HUES64 (cell line): ENCODE measurements around the gene GRIK1.

Source experiments
- H3K27ac ChIP-seq: 2 replicates; pipeline ENCODE4 v1.7.0; 2013; ENCODE audit warnings: low read depth, low read length, inconsistent platforms
- H3K27me3 ChIP-seq: 2 replicates; pipeline ENCODE4 v1.6.1; 2013; ENCODE audit warnings: mild to moderate bottlenecking, low read length; ENCODE audit not compliant: insufficient read depth
- H3K36me3 ChIP-seq: 2 replicates; pipeline ENCODE4 v1.6.1; 2013; ENCODE audit warnings: mild to moderate bottlenecking, low read length; ENCODE audit not compliant: insufficient read depth
- H3K4me1 ChIP-seq: 2 replicates; pipeline ENCODE4 v1.6.1; 2013; ENCODE audit warnings: mild to moderate bottlenecking, low read length, moderate library complexity; ENCODE audit not compliant: insufficient read depth
- H3K4me3 ChIP-seq: 2 replicates; pipeline ENCODE4 v1.5.1; 2013; ENCODE audit warnings: mild to moderate bottlenecking, low read length, moderate library complexity
- H3K9ac ChIP-seq: 2 replicates; pipeline ENCODE4 v1.6.1; 2013; ENCODE audit warnings: mild to moderate bottlenecking, low read depth, low read length
- H3K9me3 ChIP-seq: 2 replicates; pipeline ENCODE4 v1.6.1; 2013; ENCODE audit warnings: low read depth, low read length; ENCODE audit not compliant: insufficient read depth
- WGBS: fragments of 150-250, 120-280 bp; methylation state at CpG from one replicate; pipeline ENCODE4 v1.1.7; 2013; ENCODE audit warnings: missing lambda C conversion rate; 5-methylcytosine and 5-hydroxymethylcytosine counted together

GRIK1 gene

GRCh38 chr21:29529139-29529538, 410.7 kb downstream of the GRIK1 start:
- Histone ChIP-seq H3K9me3 (peaks cover 24% of the 10 kb centered on the region), H3K9ac (no peak overlapping the region), H3K4me3 (no peak overlapping the region), H3K27me3 (no peaks in the 10 kb centered on the region), H3K27ac (no peak overlapping the region), H3K36me3 (no peaks in the 10 kb centered on the region), H3K4me1 (no peaks in the 10 kb centered on the region)
- WGBS: 96% methylated on average over 3 of the region's 4 CpGs

GRCh38 chr21:29526545-29526944, 413.3 kb downstream of the GRIK1 start:
- H3K36me3 ChIP-seq: no peaks in the 10 kb centered on the region
- peaks cover 24% of the 10 kb centered on the region for H3K9me3 ChIP-seq
- H3K27ac ChIP-seq: no peak overlapping the region
- 96% methylated on average over 2 of the region's 2 CpGs for WGBS
- no peaks in the 10 kb centered on the region for H3K4me1 ChIP-seq
- H3K27me3 ChIP-seq: no peaks in the 10 kb centered on the region
- H3K9ac ChIP-seq: no peak overlapping the region
- no peak overlapping the region for H3K4me3 ChIP-seq

GRCh38 chr21:29524055-29524454, 415.7 kb downstream of the GRIK1 start:
- peaks cover 24% of the 10 kb centered on the region for H3K9me3 ChIP-seq
- H3K36me3 ChIP-seq: no peaks in the 10 kb centered on the region
- no CpG with 5 or more reads among the region's 1 CpG for WGBS
- no peak overlapping the region for H3K27ac ChIP-seq
- H3K4me3 ChIP-seq: no peak overlapping the region
- H3K27me3 ChIP-seq: no peaks in the 10 kb centered on the region
- no peaks in the 10 kb centered on the region for H3K4me1 ChIP-seq
- H3K9ac ChIP-seq: no peak overlapping the region

GRCh38 chr21:29523646-29524045, 416.1 kb downstream of the GRIK1 start:
- no CpG with 5 or more reads among the region's 1 CpG for WGBS
- Histone ChIP-seq H3K9me3 (peaks cover 24% of the 10 kb centered on the region), H3K4me3 (no peak overlapping the region), H3K27ac (no peak overlapping the region), H3K9ac (no peak overlapping the region), H3K27me3 (no peaks in the 10 kb centered on the region), H3K4me1 (no peaks in the 10 kb centered on the region), H3K36me3 (no peaks in the 10 kb centered on the region)

- Histone ChIP-seq H3K9me3 (peaks cover 18% of the 10 kb centered on the region), H3K4me1 (no peaks in the 10 kb centered on the region), H3K9ac (no peak overlapping the region), H3K27ac (no peak overlapping the region), H3K36me3 (no peaks in the 10 kb centered on the region), H3K4me3 (no peak overlapping the region), H3K27me3 (no peaks in the 10 kb centered on the region)
- 93% methylated on average over 1 of the region's 1 CpG for WGBS
These were observed 417.9 kb downstream of the GRIK1 start for GRCh38 chr21:29521872-29522271.

GRCh38 chr21:29520171-29520570, 419.6 kb downstream of the GRIK1 start:
- no peaks in the 10 kb centered on the region for H3K4me1 ChIP-seq

GRCh38 chr21:29514652-29515247, 425.0 kb downstream of the GRIK1 start:
- Histone ChIP-seq H3K4me1 (peaks cover 4% of the 10 kb centered on the region; the same call in 1 of the 2 replicates), H3K36me3 (no peaks in the 10 kb centered on the region), H3K4me3 (no peak overlapping the region), H3K9me3 (peaks cover 6% of the 10 kb centered on the region; the same call in 1 of the 2 replicates), H3K9ac (no peak overlapping the region), H3K27me3 (no peaks in the 10 kb centered on the region), H3K27ac (no peak overlapping the region)
- WGBS: 100% methylated on average over 2 of the region's 2 CpGs

More at GRCh38 chr21:29520171-29520570, 419.6 kb downstream of the GRIK1 start:
- Histone ChIP-seq H3K4me3 (no peak overlapping the region), H3K27me3 (no peaks in the 10 kb centered on the region), H3K9me3 (peaks cover under 1% of the 10 kb centered on the region; the same call in 1 of the 2 replicates), H3K27ac (no peak overlapping the region), H3K36me3 (no peaks in the 10 kb centered on the region), H3K9ac (no peak overlapping the region)
- 87% methylated on average over 3 of the region's 3 CpGs for WGBS

- no peaks in the 10 kb centered on the region for H3K36me3 ChIP-seq
- no peak overlapping the region for H3K27ac ChIP-seq
- H3K9me3 ChIP-seq: peaks cover 6% of the 10 kb centered on the region; the same call in 1 of the 2 replicates
- no peaks in the 10 kb centered on the region for H3K27me3 ChIP-seq
- H3K4me3 ChIP-seq: no peak overlapping the region
- WGBS: 100% methylated on average over 1 of the region's 1 CpG
- H3K4me1 ChIP-seq: peaks cover 4% of the 10 kb centered on the region; the same call in 1 of the 2 replicates
- H3K9ac ChIP-seq: no peak overlapping the region
These were observed 426.3 kb downstream of the GRIK1 start for GRCh38 chr21:29513535-29513934.

- no peak overlapping the region for H3K27ac ChIP-seq
- no peak overlapping the region for H3K4me3 ChIP-seq
- peaks cover 4% of the 10 kb centered on the region; the same call in 1 of the 2 replicates for H3K4me1 ChIP-seq
- no peak overlapping the region for H3K9ac ChIP-seq
- peaks cover 6% of the 10 kb centered on the region; the same call in 1 of the 2 replicates for H3K9me3 ChIP-seq
- H3K27me3 ChIP-seq: no peaks in the 10 kb centered on the region
- WGBS: 84% methylated on average over 4 of the region's 4 CpGs
- no peaks in the 10 kb centered on the region for H3K36me3 ChIP-seq
These were observed 428.7 kb downstream of the GRIK1 start for GRCh38 chr21:29511096-29511495.

GRCh38 chr21:29509121-29509520, 430.7 kb downstream of the GRIK1 start:
- peaks cover 4% of the 10 kb centered on the region; the same call in 1 of the 2 replicates for H3K4me1 ChIP-seq
- 90% methylated on average over 6 of the region's 6 CpGs for WGBS

GRCh38 chr21:29508301-29508700, 431.5 kb downstream of the GRIK1 start:
- H3K9ac ChIP-seq: no peak overlapping the region
- H3K4me3 ChIP-seq: no peak overlapping the region
- no peak overlapping the region for H3K27ac ChIP-seq
- H3K9me3 ChIP-seq: no peaks in the 10 kb centered on the region
- 95% methylated on average over 4 of the region's 4 CpGs for WGBS
- H3K4me1 ChIP-seq: peaks cover 4% of the 10 kb centered on the region; the same call in 1 of the 2 replicates
- no peaks in the 10 kb centered on the region for H3K27me3 ChIP-seq
- H3K36me3 ChIP-seq: no peaks in the 10 kb centered on the region

More at GRCh38 chr21:29509121-29509520, 430.7 kb downstream of the GRIK1 start:
- no peaks in the 10 kb centered on the region for H3K36me3 ChIP-seq
- H3K9me3 ChIP-seq: no peaks in the 10 kb centered on the region
- no peak overlapping the region for H3K9ac ChIP-seq
- H3K4me3 ChIP-seq: no peak overlapping the region
- no peaks in the 10 kb centered on the region for H3K27me3 ChIP-seq
- H3K27ac ChIP-seq: no peak overlapping the region
